Measurements from ENCODE around the gene ZNF512B. TPM values are rescaled to one million over a fixed set of nuclear protein-coding genes. Genes with fewer than 3 reads are reported as not detected.
"Not testable (repeated sequence)": the region's sequence is repeated elsewhere in the genome, so short reads cannot be mapped to it uniquely, and the experiment has no call there.

Gene ZNF512B
- polyA plus RNA-seq (2012; ENCODE audit: low read depth, missing spikeins) = 12.5 TPM

- peak; percentile 80 for DNase-seq (ENCODE audit: insufficient read length, low spot score)
- FAIRE-seq = no peak
- TF ChIP-seq POU2F2 (IDR thresholded peaks at IDR 0.05; ENCODE audit: low read depth, low read length) = no peak
- TF ChIP-seq TAF1 (IDR thresholded peaks at IDR 0.05; ENCODE audit: low read depth, low read length) = no peak
- TF ChIP-seq POLR2A (IDR thresholded peaks at IDR 0.05; ENCODE audit: low read depth, low read length) = peak; percentile 46; the same call in 1 of the 2 replicates
- no peak for TF ChIP-seq POLR2AphosphoS5 (IDR thresholded peaks at IDR 0.05; ENCODE audit: low read depth, low read length)
- no peak for TF ChIP-seq PAX5 (IDR thresholded peaks at IDR 0.05; ENCODE audit: insufficient read depth, low read length, severe bottlenecking)
Measured at GRCh38 chr20:63969838-63970713, at the start of gene ZNF512B. Gene ZNF512B (minus strand): TSS chr20:63969930. CDS start chr20:63967950, 1,980 bp downstream.

- no peak for TF ChIP-seq POU2F2 (IDR thresholded peaks at IDR 0.05; ENCODE audit: low read depth, low read length)
- TF ChIP-seq PAX5 (IDR thresholded peaks at IDR 0.05; ENCODE audit: insufficient read depth, low read length, severe bottlenecking) = no peak
- TF ChIP-seq POLR2AphosphoS5 (IDR thresholded peaks at IDR 0.05; ENCODE audit: low read depth, low read length) = no peak
- no peak for TF ChIP-seq POLR2A (IDR thresholded peaks at IDR 0.05; ENCODE audit: low read depth, low read length)
- no peak for TF ChIP-seq TAF1 (IDR thresholded peaks at IDR 0.05; ENCODE audit: low read depth, low read length)
- no peak for TF ChIP-seq SPI1 (IDR thresholded peaks at IDR 0.05; ENCODE audit: low read depth, low read length)
- DNase-seq (ENCODE audit: insufficient read length, low spot score) (no peak), FAIRE-seq (no peak)
Measured at GRCh38 chr20:64015635-64016034, 45.9 kb upstream of the ZNF512B start.

- FAIRE-seq; DNase-seq (ENCODE audit: insufficient read length, low spot score): not testable (repeated sequence)
Measured at GRCh38 chr20:64012385-64013154, 42.8 kb upstream of the ZNF512B start.

GRCh38 chr20:64011366-64011779 lies 41.6 kb upstream of the ZNF512B start:
- DNase-seq (ENCODE audit: insufficient read length, low spot score) = no peak
- peak; percentile 20 for FAIRE-seq
- TF ChIP-seq TAF1 (IDR thresholded peaks at IDR 0.05; ENCODE audit: low read depth, low read length) (no peak; the same call in 1 of the 2 replicates), POLR2AphosphoS5 (IDR thresholded peaks at IDR 0.05; ENCODE audit: low read depth, low read length) (peak; percentile 63; the same call in 1 of the 2 replicates), POU2F2 (IDR thresholded peaks at IDR 0.05; ENCODE audit: low read depth, low read length) (no peak), PAX5 (IDR thresholded peaks at IDR 0.05; ENCODE audit: insufficient read depth, low read length, severe bottlenecking) (no peak), POLR2A (IDR thresholded peaks at IDR 0.05; ENCODE audit: low read depth, low read length) (no peak)

- FAIRE-seq (peak; percentile 60), DNase-seq (ENCODE audit: insufficient read length, low spot score) (no peak)
- no peak for TF ChIP-seq POU2F2 (IDR thresholded peaks at IDR 0.05; ENCODE audit: low read depth, low read length)
- peak; percentile 26; the same call in 1 of the 2 replicates for TF ChIP-seq POLR2A (IDR thresholded peaks at IDR 0.05; ENCODE audit: low read depth, low read length)
Measured at GRCh38 chr20:64010711-64011237, 41.0 kb upstream of the ZNF512B start.

GRCh38 chr20:64009811-64010387 lies 40.2 kb upstream of the ZNF512B start:
- TF ChIP-seq TAF1 (IDR thresholded peaks at IDR 0.05; ENCODE audit: low read depth, low read length) = no peak
- DNase-seq (ENCODE audit: insufficient read length, low spot score) (no peak), FAIRE-seq (no peak)

GRCh38 chr20:64006902-64007301 lies 37.2 kb upstream of the ZNF512B start:
- peak; percentile 66 for FAIRE-seq
- TF ChIP-seq POLR2AphosphoS5 (IDR thresholded peaks at IDR 0.05; ENCODE audit: low read depth, low read length) (peak; percentile 62; the same call in 1 of the 2 replicates), POLR2A (IDR thresholded peaks at IDR 0.05; ENCODE audit: low read depth, low read length) (no peak), SPI1 (IDR thresholded peaks at IDR 0.05; ENCODE audit: low read depth, low read length) (no peak), TAF1 (IDR thresholded peaks at IDR 0.05; ENCODE audit: low read depth, low read length) (no peak), PAX5 (IDR thresholded peaks at IDR 0.05; ENCODE audit: insufficient read depth, low read length, severe bottlenecking) (no peak), POU2F2 (IDR thresholded peaks at IDR 0.05; ENCODE audit: low read depth, low read length) (peak; percentile 46; the same call in 1 of the 2 replicates)
- no peak for DNase-seq (ENCODE audit: insufficient read length, low spot score)

- DNase-seq (ENCODE audit: insufficient read length, low spot score) = no peak
- FAIRE-seq = no peak
- no peak for TF ChIP-seq PAX5 (IDR thresholded peaks at IDR 0.05; ENCODE audit: insufficient read depth, low read length, severe bottlenecking)
- TF ChIP-seq POLR2AphosphoS5 (IDR thresholded peaks at IDR 0.05; ENCODE audit: low read depth, low read length) = no peak
- TF ChIP-seq POLR2A (IDR thresholded peaks at IDR 0.05; ENCODE audit: low read depth, low read length) = no peak
- TF ChIP-seq SPI1 (IDR thresholded peaks at IDR 0.05; ENCODE audit: low read depth, low read length) = no peak
Measured at GRCh38 chr20:64006490-64006889, 36.8 kb upstream of the ZNF512B start.

- DNase-seq (ENCODE audit: insufficient read length, low spot score) (no peak), FAIRE-seq (no peak)
- TF ChIP-seq POLR2AphosphoS5 (IDR thresholded peaks at IDR 0.05; ENCODE audit: low read depth, low read length) (no peak), TAF1 (IDR thresholded peaks at IDR 0.05; ENCODE audit: low read depth, low read length) (no peak), PAX5 (IDR thresholded peaks at IDR 0.05; ENCODE audit: insufficient read depth, low read length, severe bottlenecking) (no peak), POU2F2 (IDR thresholded peaks at IDR 0.05; ENCODE audit: low read depth, low read length) (no peak), SPI1 (IDR thresholded peaks at IDR 0.05; ENCODE audit: low read depth, low read length) (no peak), POLR2A (IDR thresholded peaks at IDR 0.05; ENCODE audit: low read depth, low read length) (no peak)
Measured at GRCh38 chr20:64005394-64005793, 35.7 kb upstream of the ZNF512B start.
